Mesenchymal stem cell (in vitro differentiated cells and primary cell): ENCODE data around the gene CCNDBP1. TPM values are rescaled to one million over a fixed set of nuclear protein-coding genes. Genes with fewer than 3 reads are reported as not detected.

Experiments used
- DNase-seq: peaks from one replicate; pipeline ENCODE4 v3.0.0-alpha.2; 2013
- H2AFZ ChIP-seq: one replicate; pipeline ENCODE4 v1.6.1; 2013; ENCODE audit warnings: low read depth, mild to moderate bottlenecking, control low read depth, inconsistent platforms, low read length, moderate library complexity
- H2AK5ac ChIP-seq: 2 replicates; pipeline ENCODE4 v1.6.1; 2013; ENCODE audit warnings: low read length, moderate library complexity, mild to moderate bottlenecking, inconsistent platforms; ENCODE audit not compliant: severe bottlenecking
- H2BK120ac ChIP-seq: one replicate; pipeline ENCODE4 v1.6.1; 2013; ENCODE audit warnings: low read depth, mild to moderate bottlenecking, inconsistent platforms, low read length, moderate library complexity
- H2BK12ac ChIP-seq, 2 experiments: one replicate each; pipeline ENCODE4 v1.6.1; 2013; ENCODE audit warnings: inconsistent platforms in 2 of 2, low read length in 2 of 2, mild to moderate bottlenecking in 2 of 2, moderate library complexity in 2 of 2, control low read depth in 1 of 2
- H2BK15ac ChIP-seq: one replicate; pipeline ENCODE4 v1.6.1; 2013; ENCODE audit warnings: mild to moderate bottlenecking, low read depth, inconsistent platforms; ENCODE audit not compliant: poor library complexity, severe bottlenecking
- H2BK5ac ChIP-seq: 2 replicates; pipeline ENCODE4 v1.6.1; 2013; ENCODE audit warnings: low read depth, mild to moderate bottlenecking, low read length, control low read depth, inconsistent platforms; ENCODE audit not compliant: poor library complexity, severe bottlenecking
- H3K14ac ChIP-seq, 2 experiments: one replicate each; pipeline ENCODE4 v1.6.1; 2013; ENCODE audit warnings: inconsistent platforms in 2 of 2, low read length in 2 of 2, control low read depth in 1 of 2, mild to moderate bottlenecking in 1 of 2, moderate library complexity in 1 of 2
- H3K18ac ChIP-seq, 2 experiments: one replicate each; pipeline ENCODE4 v1.6.1; 2013; ENCODE audit warnings: inconsistent platforms in 2 of 2, low read length in 2 of 2, control low read depth in 1 of 2, low read depth in 1 of 2, mild to moderate bottlenecking in 1 of 2
- H3K23ac ChIP-seq, 2 experiments: one replicate each; pipeline ENCODE4 v1.6.1; 2013; ENCODE audit warnings: inconsistent platforms in 2 of 2, low read length in 2 of 2, mild to moderate bottlenecking in 2 of 2, moderate library complexity in 2 of 2, control low read depth in 1 of 2
- H3K27ac ChIP-seq: 2 replicates; pipeline ENCODE4 v1.5.1; 2013; ENCODE audit warnings: mild to moderate bottlenecking, moderate library complexity, low read length, control low read depth, inconsistent platforms; ENCODE audit not compliant: poor library complexity, severe bottlenecking
- H3K27me3 ChIP-seq, 2 experiments: 2 replicates each; pipeline versions ENCODE4 v1.6.1 to v1.7.0; 2013; ENCODE audit warnings: low read length in 2 of 2, mild to moderate bottlenecking in 2 of 2, moderate library complexity in 2 of 2, control low read depth in 1 of 2, inconsistent platforms in 1 of 2; ENCODE audit not compliant: control insufficient read depth in 1 of 2, insufficient read depth in 1 of 2
- H3K36me3 ChIP-seq, 2 experiments: 2 replicates each; pipeline versions ENCODE4 v1.6.1 to v1.7.0; 2013; ENCODE audit warnings: low read length in 2 of 2, control low read depth in 1 of 2, inconsistent platforms in 1 of 2, low read depth in 1 of 2, mild to moderate bottlenecking in 1 of 2; ENCODE audit not compliant: insufficient read depth in 2 of 2, control insufficient read depth in 1 of 2
- H3K4ac ChIP-seq, 2 experiments: one replicate each; pipeline ENCODE4 v1.6.1; 2013; ENCODE audit warnings: inconsistent platforms in 2 of 2, low read length in 2 of 2, mild to moderate bottlenecking in 2 of 2, moderate library complexity in 2 of 2, control low read depth in 1 of 2, low read depth in 1 of 2
- H3K4me1 ChIP-seq: 2 replicates; pipeline ENCODE4 v1.6.1; 2013; ENCODE audit warnings: low read depth, low read length, control low read depth; ENCODE audit not compliant: control insufficient read depth, insufficient read depth
- H3K4me2 ChIP-seq: 2 replicates; pipeline ENCODE4 v1.6.1; 2013; ENCODE audit warnings: low read length, mild to moderate bottlenecking, inconsistent platforms; ENCODE audit not compliant: poor library complexity, severe bottlenecking
- H3K4me3 ChIP-seq, 2 experiments: 2 replicates each; pipeline versions ENCODE4 v1.5.1 to v1.7.0; 2013; ENCODE audit warnings: low read length in 2 of 2, mild to moderate bottlenecking in 2 of 2, control low read depth in 1 of 2, low read depth in 1 of 2; ENCODE audit not compliant: insufficient read depth in 1 of 2
- H3K79me1 ChIP-seq: replicated peaks from 2 replicates; pipeline ENCODE4 v1.6.1; 2013; ENCODE audit warnings: mild to moderate bottlenecking, control low read depth, low read length, inconsistent platforms; ENCODE audit not compliant: poor library complexity, severe bottlenecking
- H3K9ac ChIP-seq: 2 replicates; pipeline ENCODE4 v1.7.0; 2013; ENCODE audit warnings: mild to moderate bottlenecking, low read length, moderate library complexity
- H3K9me3 ChIP-seq: 2 replicates; pipeline ENCODE4 v1.7.0; 2013; ENCODE audit warnings: mild to moderate bottlenecking, low read length; ENCODE audit not compliant: control insufficient read depth
- H4K8ac ChIP-seq: one replicate; pipeline ENCODE4 v1.6.1; 2013; ENCODE audit warnings: inconsistent platforms, mild to moderate bottlenecking, low read length, moderate library complexity
- H4K91ac ChIP-seq: one replicate; pipeline ENCODE4 v1.6.1; 2013; ENCODE audit warnings: mild to moderate bottlenecking, low read length, inconsistent platforms
- WGBS: methylation state at CpG from one replicate; pipeline ENCODE4 v1.1.7; 2013; ENCODE audit warnings: mixed read lengths; 5-methylcytosine and 5-hydroxymethylcytosine counted together
- polyA plus RNA-seq, 2 experiments: library from polyadenylated mRNA; stranded (reverse); fragments of 200-250 nt; gene quantifications; one replicate each; pipeline ENCODE4 v1.2.3, GENCODE V29; 2013

CCNDBP1 gene, protein sequence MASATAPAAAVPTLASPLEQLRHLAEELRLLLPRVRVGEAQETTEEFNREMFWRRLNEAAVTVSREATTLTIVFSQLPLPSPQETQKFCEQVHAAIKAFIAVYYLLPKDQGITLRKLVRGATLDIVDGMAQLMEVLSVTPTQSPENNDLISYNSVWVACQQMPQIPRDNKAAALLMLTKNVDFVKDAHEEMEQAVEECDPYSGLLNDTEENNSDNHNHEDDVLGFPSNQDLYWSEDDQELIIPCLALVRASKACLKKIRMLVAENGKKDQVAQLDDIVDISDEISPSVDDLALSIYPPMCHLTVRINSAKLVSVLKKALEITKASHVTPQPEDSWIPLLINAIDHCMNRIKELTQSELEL
- polyA plus RNA-seq (2013, experiment 1 of 2), result 38.5 TPM
- 39.6 TPM for polyA plus RNA-seq (2013, experiment 2 of 2)

GRCh38 chr15:43185157-43186002, at the start of gene CCNDBP1:
TSS of gene CCNDBP1 (plus strand) at chr15:43185403. CDS start at chr15:43185499, 96 bp downstream.
- H3K9ac ChIP-seq, result peak within 1 kb of the TSS; percentile 93
- peak within 1 kb of the TSS; percentile 39 for H2AK5ac ChIP-seq
- H2BK15ac ChIP-seq, result peak within 1 kb of the TSS; percentile 13
- H2BK12ac ChIP-seq, result peak within 1 kb of the TSS in 1 of 2 experiments; percentile 60
- H3K23ac ChIP-seq, result peak within 1 kb of the TSS in 1 of 2 experiments; percentile 97
- H2AFZ ChIP-seq, result peak within 1 kb of the TSS; percentile 94
- WGBS, result 2% methylated on average over 51 of the region's 69 CpGs
- no peak within 1 kb of the TSS for H3K27ac ChIP-seq
- peak within 1 kb of the TSS; percentile 96 for H4K8ac ChIP-seq
- no peak within 1 kb of the TSS for H2BK5ac ChIP-seq
- peak within 1 kb of the TSS; percentile 73 for H2BK120ac ChIP-seq
- H4K91ac ChIP-seq, result peak within 1 kb of the TSS; percentile 92
- peak within 1 kb of the TSS; percentile 89 to 93 for H3K18ac ChIP-seq
- H3K4ac ChIP-seq, result peak within 1 kb of the TSS; percentile 86 to 88
- H3K9me3 ChIP-seq, result no peaks in the 10 kb centered on the region
- H3K36me3 ChIP-seq, result peaks cover 6 to 33% of the 10 kb centered on the region in 2 experiments
- peaks cover 7% of the 10 kb centered on the region for H3K4me1 ChIP-seq
- peak; percentile 81 for DNase-seq
- no peaks in the 10 kb centered on the region for H3K27me3 ChIP-seq
- H3K4me2 ChIP-seq, result peak within 1 kb of the TSS; percentile 99
- H3K4me3 ChIP-seq, result peak within 1 kb of the TSS; percentile 93 to 99
- peaks cover 12% of the 10 kb centered on the region for H3K79me1 ChIP-seq
- peak within 1 kb of the TSS in 1 of 2 experiments; percentile 90 for H3K14ac ChIP-seq

- H2BK12ac ChIP-seq, result no peak overlapping the region
- no peak overlapping the region for H3K4me3 ChIP-seq
- 100% methylated on average over 2 of the region's 4 CpGs for WGBS
- H3K36me3 ChIP-seq, result peaks cover 11 to 56% of the 10 kb centered on the region in 2 experiments
- H3K14ac ChIP-seq, result no peak overlapping the region
- no peak overlapping the region for H3K4me2 ChIP-seq
- H2BK120ac ChIP-seq, result no peak overlapping the region
- no peak overlapping the region for H3K18ac ChIP-seq
- peaks cover 2% of the 10 kb centered on the region for H3K79me1 ChIP-seq
- no peak overlapping the region for H3K9ac ChIP-seq
- no peaks in the 10 kb centered on the region for H3K27me3 ChIP-seq
- no peak overlapping the region for H3K27ac ChIP-seq
- H2AK5ac ChIP-seq, result no peak overlapping the region
- no peak for DNase-seq
- H2BK5ac ChIP-seq, result no peak overlapping the region
- peaks cover 4% of the 10 kb centered on the region for H3K9me3 ChIP-seq
- no peaks in the 10 kb centered on the region for H3K4me1 ChIP-seq
- H3K4ac ChIP-seq, result no peak overlapping the region
- no peak overlapping the region for H4K91ac ChIP-seq
- no peak overlapping the region for H2AFZ ChIP-seq
- H4K8ac ChIP-seq, result no peak overlapping the region
- no peak overlapping the region for H3K23ac ChIP-seq
- H2BK15ac ChIP-seq, result no peak overlapping the region
These were observed 41.8 kb upstream of the CCNDBP1 start for GRCh38 chr15:43143203-43143941.

DNA sequence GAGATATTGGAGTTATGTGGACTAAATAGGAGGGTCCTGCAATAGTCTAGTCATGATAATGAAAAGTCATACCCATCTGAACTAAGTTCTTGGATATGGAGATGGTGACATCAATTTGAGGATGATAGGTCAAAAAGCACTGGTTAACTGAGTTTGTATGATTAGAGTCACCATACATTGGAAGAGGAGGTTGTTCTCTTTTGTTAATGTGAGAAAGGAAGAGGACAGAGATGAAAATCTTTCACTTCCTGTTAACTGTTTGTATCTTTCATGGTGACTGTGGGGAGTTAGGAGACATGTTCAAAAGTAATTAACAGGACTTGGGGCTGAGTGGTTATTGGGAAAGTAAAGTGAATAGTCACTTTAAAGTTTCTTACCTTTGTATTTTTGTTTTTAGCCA, 40.7 kb upstream of the CCNDBP1 start:
- Histone ChIP-seq H3K9ac (no peak overlapping the region), H2BK15ac (no peak overlapping the region), H3K4me3 (no peak overlapping the region), H2BK120ac (no peak overlapping the region), H4K91ac (no peak overlapping the region), H2AFZ (no peak overlapping the region), H4K8ac (no peak overlapping the region), H3K9me3 (peaks cover 4% of the 10 kb centered on the region), H3K4me1 (no peaks in the 10 kb centered on the region), H2BK5ac (no peak overlapping the region), H3K4ac (no peak overlapping the region), H2BK12ac (no peak overlapping the region), H3K18ac (no peak overlapping the region), H3K27me3 (no peaks in the 10 kb centered on the region), H3K36me3 (peaks cover 11 to 54% of the 10 kb centered on the region in 2 experiments), H3K79me1 (peaks cover 2% of the 10 kb centered on the region), H3K14ac (no peak overlapping the region), H3K23ac (no peak overlapping the region), H3K4me2 (no peak overlapping the region), H3K27ac (no peak overlapping the region), H2AK5ac (no peak overlapping the region)
- DNase-seq, result no peak
